Bone marrow (tissue), 2 donors: Measurements from ENCODE around the gene ABLIM2.

Experiments used
- DNase-seq, 2 donors: peaks; one replicate each; lab custom pipeline; 2025; lab: John Stamatoyannopoulos, UW

The ABLIM2 gene

DNA sequence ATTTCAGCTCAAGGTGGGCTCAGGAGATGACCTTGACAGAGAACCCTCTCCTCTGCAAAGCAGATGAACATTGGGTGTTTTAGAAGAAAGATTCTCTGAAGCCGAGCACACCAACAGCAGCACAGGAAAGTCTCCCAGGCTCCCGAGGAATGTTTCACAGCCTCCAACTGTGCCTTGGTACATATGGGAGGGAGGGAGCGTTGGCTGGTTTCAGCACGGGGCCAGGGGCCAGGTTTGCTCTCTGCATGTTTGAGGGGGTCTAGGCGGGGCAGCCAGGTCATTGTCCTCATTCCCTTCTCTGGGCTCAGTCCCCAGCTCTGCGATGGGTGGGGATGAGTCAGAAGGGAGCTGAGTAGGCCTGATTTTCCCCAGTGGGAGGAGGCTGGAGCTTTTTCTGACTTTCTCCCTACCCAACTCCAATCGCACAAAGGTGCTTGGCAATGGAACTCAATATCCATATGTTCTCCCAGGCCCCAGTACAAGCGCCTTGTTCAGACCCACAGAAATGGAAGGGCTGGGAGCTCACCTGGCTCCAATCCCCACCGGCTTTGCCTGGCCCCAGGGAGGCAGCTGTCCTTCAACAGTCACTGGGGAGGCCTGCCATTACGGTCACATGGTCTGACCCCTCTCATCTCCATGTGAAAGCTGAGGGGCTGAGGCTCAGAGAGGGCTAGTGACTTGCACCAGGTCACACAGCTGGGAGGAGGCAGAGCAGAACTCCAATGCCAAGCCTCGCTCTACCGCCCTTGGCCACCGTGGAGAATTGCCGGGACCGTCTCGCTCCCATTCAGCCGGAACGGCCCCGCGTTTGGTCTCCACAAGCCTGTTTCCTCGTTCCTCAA lies 110.6 kb downstream of the ABLIM2 start:
- DNase-seq: no peak

- no peak for DNase-seq
Measured at GRCh38 chr4:8046925-8047541, 111.6 kb downstream of the ABLIM2 start.

DNA sequence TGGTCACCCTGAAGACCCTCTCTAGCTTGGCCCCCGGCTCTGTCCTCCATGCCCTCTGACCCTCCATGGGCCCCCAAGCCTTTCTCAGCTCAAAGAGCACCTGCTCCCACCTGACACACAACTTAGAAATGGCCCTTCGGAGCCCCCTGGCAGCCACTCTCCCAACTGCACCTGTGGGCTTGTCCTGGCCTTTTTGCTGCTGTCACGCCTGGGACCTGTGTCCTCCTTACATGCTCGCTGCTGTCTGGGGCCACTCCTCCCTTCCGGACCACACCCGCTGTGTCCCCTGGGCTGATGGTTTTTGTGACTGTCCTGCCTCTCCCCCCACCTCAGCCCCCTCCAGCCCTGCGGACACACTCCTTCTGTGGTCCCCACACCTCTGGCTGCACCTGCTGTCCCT lies 112.7 kb downstream of the ABLIM2 start:
- no peak for DNase-seq

DNA sequence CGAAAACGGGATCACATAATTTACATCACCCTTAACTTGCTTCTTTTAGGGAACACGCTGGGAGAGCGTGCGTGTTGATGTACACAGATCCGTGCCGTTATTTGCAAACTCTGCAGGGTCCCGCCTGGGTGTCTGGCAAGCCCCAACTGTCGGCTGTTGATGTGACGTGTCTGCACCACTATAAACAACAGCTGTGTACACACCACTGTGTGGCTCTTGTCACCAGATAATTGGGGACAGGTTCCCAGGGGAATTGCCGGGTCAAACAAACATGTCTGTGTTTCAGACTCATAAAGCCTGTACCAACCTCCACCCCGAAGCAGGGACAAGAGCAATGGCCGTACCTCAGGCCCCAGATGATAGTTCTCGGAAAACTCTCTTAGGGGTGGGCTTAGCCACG lies 113.9 kb downstream of the ABLIM2 start:
- no peak for DNase-seq

DNA sequence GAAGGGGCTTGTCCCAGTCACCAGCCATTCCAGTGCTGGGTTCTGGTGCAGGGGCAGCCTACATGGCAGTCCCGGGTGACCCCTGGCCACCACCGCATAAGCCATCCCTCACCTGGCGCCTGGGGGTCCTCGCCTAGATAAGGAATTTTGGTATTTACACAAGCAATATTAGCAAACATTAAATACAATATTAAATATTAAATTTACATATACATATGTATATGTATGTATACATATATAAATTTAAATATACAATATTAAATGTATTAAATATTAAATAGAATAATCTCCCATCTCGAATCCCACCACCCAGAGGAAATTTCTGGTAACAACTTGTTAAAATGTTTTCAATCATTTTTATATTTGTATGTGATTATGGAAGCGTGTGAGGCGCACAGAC lies 114.4 kb downstream of the ABLIM2 start:
- DNase-seq: no peak

- no peak for DNase-seq
Measured at GRCh38 chr4:8043596-8043995, 115.0 kb downstream of the ABLIM2 start.

DNA sequence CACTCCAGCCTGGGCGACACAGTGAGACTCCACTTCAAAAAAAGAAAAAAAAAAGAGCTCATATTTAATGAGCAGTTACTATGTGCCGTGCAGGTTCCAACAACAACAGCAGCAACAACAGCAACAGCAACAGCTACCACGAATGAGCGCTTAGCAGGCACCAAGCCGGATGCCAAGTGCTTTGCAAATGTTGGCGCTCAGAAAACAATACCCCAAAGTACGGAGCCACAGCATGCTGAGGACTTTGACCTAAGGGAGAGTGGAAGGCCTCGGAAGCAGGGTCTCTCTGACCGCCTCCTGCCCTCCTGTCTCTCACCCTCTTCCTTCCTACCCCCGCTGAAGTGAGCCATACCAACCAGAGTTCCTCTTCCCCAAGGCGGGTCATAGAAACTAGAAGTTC lies 116.7 kb downstream of the ABLIM2 start:
- DNase-seq: no peak

GRCh38 chr4:8041172-8041571 lies 117.4 kb downstream of the ABLIM2 start:
- DNase-seq: no peak

- DNase-seq: no peak
Measured at GRCh38 chr4:8040607-8041006, 118.0 kb downstream of the ABLIM2 start.

- DNase-seq: no peak
Measured at GRCh38 chr4:8039853-8040252, 118.8 kb downstream of the ABLIM2 start.

GRCh38 chr4:8039290-8039689 lies 119.3 kb downstream of the ABLIM2 start:
- no peak for DNase-seq

DNA sequence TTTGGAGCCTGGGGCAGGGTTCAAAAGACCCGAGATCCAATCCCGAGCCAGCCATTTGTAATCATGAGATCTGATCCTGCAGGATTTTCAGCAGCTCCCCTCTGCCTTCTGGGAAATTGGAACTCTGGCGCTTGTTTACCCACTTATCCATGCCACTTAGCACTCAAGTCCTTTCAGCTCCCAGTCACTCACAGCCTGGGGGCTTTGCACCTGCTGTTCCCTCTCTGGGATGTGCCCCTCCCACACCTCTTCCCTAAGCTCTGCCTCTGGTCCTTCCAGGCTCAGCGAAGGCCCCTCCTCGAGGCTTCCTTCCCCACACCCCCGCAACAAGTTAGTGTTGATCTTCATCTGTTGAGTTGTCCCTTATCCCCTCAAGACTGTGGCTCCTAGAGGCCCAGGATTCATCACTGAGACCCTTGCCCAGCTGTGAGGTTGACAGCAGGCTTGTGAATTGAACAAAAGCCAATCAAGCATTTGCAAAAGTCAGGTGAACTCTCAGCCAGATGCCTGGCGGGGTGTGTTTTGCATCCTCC lies 119.8 kb downstream of the ABLIM2 start:
- DNase-seq: no peak

GRCh38 chr4:8038083-8038482 lies 120.5 kb downstream of the ABLIM2 start:
- no peak for DNase-seq

DNA sequence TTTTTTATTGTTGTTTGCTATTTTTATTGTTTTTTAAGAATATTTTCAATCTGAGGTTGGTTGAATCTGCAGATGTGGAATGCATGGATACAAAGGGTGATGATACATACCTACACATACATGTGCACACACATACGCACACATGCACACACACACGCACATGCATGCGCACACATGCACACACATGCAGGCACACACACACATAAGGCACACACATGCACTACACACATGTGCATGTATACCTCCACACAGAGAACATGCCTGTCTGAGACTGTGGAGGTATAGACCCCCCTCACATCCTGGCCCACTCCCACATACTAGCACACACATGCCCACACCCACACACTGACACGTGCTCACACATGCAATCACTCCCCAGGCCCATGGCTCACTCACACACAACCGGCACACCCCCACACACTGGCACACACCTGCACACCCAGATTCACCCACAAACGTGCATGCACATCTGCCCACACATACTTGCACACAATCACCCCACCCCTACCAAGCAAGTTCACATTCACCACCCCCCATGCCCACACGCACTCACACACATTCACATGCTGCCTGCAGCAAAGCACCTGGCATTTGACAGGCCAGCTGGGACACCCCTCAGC lies 121.4 kb downstream of the ABLIM2 start:
- DNase-seq: no peak

DNA sequence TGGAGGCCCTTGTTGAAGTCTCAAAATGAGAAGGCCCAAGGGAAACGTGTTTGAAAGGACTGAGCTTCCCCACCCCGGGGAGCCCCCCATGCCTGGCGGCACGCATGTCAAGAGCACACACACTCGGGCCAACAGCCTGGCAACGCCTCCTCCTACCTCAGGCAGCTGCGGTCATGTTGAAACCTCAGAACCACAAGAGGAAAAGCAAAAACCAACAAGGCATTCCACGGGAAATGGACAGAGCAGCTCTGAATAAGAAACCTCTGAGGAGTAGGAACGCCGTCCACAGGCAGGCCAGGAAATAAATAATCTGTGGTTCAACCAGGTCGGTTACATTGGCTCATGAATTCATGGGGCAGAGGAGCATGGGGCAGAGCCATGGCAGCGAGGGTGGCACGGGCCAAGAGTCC lies 123.2 kb downstream of the ABLIM2 start:
- DNase-seq: no peak

- DNase-seq: no peak
Measured at GRCh38 chr4:8033829-8034528, 124.6 kb downstream of the ABLIM2 start.

DNA sequence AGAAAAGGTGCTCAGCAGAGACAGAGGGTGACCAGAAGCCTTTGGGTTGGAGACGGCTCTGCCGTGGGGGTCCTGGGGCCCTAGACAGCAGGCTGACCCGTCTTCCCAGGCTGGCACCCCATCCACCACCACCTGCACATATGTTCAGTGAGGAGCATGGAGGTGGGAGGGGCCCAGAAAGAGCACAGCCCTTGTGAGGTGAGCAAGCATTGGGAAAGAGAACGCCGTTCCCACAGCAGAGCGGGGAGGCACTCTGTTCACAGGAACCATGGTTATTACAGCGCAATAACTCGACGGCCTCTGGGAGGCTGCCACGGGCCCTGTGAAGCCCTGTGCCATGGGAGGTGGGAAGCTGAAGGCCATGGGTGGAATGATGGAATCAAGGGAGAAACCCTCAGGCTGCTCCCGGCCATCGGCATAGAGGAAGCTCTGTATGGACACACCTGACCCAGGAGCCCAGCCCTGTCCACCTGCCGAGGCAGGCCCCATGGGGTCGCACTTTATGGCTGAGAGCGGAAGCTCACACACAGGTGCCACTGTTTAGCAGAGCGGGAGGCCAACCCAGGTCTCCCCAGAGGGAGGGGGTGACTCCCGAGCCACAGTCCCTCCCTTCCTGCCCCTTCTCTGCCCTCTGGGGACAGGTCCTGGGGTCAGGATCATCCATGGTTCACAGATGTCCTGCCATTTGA lies 125.4 kb downstream of the ABLIM2 start:
- DNase-seq: no peak

DNA sequence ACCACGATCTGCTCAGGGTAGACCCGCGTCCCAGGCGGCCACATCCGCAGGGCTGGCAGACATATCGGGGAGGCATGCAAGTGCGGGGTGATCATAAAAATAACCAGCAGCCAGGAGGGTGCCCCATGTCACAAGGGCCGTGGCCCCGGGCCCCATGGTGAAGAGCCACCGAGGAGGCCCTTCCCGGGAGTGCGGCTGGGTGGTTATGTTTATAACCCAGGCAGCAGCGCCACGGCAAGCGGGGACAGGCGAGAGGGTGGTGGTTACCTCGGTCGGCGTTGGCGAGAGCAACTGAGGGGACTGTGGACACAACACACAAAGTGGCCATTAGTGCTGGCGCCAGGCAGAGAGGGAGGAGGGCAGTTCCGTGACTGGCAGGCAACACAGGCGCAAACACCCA lies 126.2 kb downstream of the ABLIM2 start:
- no peak for DNase-seq

DNA sequence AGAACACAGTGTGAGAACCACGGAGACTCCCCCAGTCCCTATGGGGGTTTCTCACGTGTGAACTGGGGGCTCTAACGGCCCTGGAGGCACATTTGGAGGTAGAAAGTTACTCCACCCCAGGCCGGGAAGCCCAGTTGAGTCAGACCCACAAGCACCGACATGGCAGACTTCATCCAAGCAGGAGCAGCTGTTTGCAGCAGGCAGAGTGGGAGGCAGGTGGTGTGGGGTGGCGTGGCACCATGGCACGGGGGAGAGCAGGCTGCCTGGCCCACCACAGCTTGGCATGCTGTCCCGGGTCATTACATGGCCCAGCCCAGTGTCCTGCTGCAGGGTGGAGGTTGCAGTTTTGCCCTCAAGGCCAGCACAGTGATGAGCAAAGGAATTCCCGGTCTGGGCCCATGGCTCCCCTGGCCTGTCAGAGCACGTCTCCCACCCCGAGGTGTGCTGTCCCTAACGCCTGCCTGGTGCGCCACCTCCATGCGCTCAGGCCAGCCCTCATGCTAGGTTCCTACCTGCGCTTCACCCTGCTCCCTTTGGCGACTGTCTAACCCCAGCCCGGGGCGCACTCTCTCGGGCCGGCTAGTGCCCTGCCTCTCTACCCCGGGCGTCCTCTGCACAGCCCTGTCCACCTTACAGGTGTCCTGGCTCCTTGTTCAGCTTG lies 128.4 kb downstream of the ABLIM2 start:
- no peak for DNase-seq

DNA sequence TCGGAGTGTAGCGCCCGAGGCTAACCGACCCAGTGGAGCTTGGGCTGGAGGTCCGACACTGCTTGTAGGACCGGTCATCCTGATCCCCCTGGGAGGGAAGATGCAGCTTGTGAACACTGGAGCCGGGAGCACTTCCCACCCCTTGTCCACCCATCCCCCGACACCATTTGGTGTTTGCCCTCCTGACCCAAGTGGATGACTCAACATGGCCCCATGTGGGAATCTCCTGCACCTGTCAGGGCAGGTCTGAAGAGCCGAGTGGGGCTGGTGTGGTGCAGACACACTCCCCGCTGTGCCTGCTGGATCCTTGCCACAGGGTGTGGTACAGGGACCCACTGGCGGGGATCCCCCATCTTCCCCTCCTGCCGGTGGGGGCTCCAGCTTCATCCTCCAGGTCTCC lies 128.9 kb downstream of the ABLIM2 start:
- no peak for DNase-seq

DNA sequence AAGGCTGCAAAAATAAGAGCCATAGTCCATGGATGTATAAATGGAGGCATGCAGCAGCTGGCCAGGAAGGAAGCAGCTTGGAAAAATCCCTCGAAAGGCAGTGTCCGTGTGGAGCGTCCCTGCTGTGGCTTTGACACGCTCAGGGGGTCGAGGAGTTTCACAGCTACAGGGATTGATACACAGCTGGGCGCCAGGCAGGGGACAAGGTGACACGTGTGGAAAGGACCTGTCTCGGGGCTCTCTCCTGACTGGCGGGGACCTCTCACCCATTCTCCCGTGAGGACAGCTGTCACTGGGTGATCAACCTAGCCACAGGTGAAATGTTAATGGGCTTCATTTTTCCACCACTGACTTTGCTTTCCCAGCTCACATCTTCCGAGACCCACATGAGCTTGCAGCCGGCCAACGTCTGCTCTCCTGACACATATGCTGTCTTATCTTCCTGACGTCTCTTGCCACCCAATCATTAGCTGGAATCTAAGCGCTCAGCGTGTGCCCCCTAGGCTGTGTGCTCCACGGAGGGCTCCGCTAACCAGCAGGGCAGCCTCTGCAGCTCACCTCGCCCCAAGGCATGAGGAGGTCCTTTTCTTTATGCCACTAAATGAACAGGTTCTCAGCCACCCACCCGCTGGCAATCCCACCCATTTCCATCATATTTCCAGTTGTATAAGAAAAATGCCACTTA lies 129.6 kb downstream of the ABLIM2 start:
- DNase-seq: no peak
